ENCODE results near the gene DPY19L2.
"Not testable (repeated sequence)": the region's sequence is repeated elsewhere in the genome, so short reads cannot be mapped to it uniquely, and the experiment has no call there.

DPY19L2 gene

GRCh38 chr12:63537838-63538237 is 130.5 kb downstream of the DPY19L2 start:
- in situ Hi-C loops (cut with HindIII; ENCODE audit: low sequenced_read_pairs), result not testable (repeated sequence)

GRCh38 chr12:63529641-63530040 is 138.7 kb downstream of the DPY19L2 start:
- in situ Hi-C loops (cut with HindIII; ENCODE audit: low sequenced_read_pairs), result not testable (repeated sequence)

GRCh38 chr12:63525831-63526230 is 142.5 kb downstream of the DPY19L2 start:
- in situ Hi-C loops (cut with HindIII; ENCODE audit: low sequenced_read_pairs), result no loop called here

GRCh38 chr12:63521706-63522105 is 146.6 kb downstream of the DPY19L2 start:
- in situ Hi-C loops (cut with HindIII; ENCODE audit: low sequenced_read_pairs), result no loop called here

All from DLD1 (cell line).